GM12878 (cell line): ENCODE results near the gene BLOC1S6. TPM values are rescaled to one million over a fixed set of nuclear protein-coding genes. Genes with fewer than 3 reads are reported as not detected.
A peak's percentile ranks its signal among the peaks of the same experiment; 100 is the strongest.

Experiments used
- ATAC-seq: fragments of 200-7000 bp; cut with Tn5 transposase; 3 replicates; pipeline ENCODE4 v1.9.1; 2020; ENCODE audit warnings: mild to moderate bottlenecking, moderate library complexity
- BruUV-seq: library from RNA; stranded (reverse); fragments of 400-500 nt; replicated peaks from 2 replicates; lab custom pipeline; 2021; lab: Mats Ljungman, UMichigan
- CTCF ChIA-PET: fragments of 300-600 bp; sonication (Branson Sonifier 250); formaldehyde crosslinking; extraction: SDS; loops from one replicate; lab custom pipeline; 2021; ENCODE audit warnings: inconsistent platforms; lab: Yijun Ruan, JAX
- POLR2A ChIA-PET: fragments of 350-600 bp; formaldehyde crosslinking; extraction: SDS; loops from one replicate; lab custom pipeline; 2021; ENCODE audit warnings: inconsistent platforms; lab: Charles Lee
- RAD21 ChIA-PET: fragments of 300-600 bp; sonication (Branson Sonifier 250); formaldehyde crosslinking; loops from one replicate; lab custom pipeline; 2023; ENCODE audit warnings: antibody characterized with exemption; ENCODE audit not compliant: unreplicated experiment; lab: Charles Lee
- SMC1A ChIA-PET: fragments of 300-600 bp; sonication (Branson Sonifier 250); formaldehyde crosslinking; loops from one replicate; lab custom pipeline; 2023; ENCODE audit not compliant: unreplicated experiment, uncharacterized antibody; lab: Charles Lee
- DNase-seq: peaks from one replicate; pipeline ENCODE4 v3.0.0-alpha.2; 2011; ENCODE audit warnings: low read depth, low spot score
- FAIRE-seq: peaks from 3 replicates; lab custom pipeline; 2011; peaks lifted over from hg19 to GRCh38; lab: Jason Lieb, UNC
- H2AFZ ChIP-seq: 2 replicates; pipeline ENCODE4 v1.6.0; 2011; ENCODE audit warnings: low read depth, low read length, control low read depth; ENCODE audit not compliant: control insufficient read depth
- H3K27ac ChIP-seq: 2 replicates; pipeline ENCODE4 v1.5.1; 2011; ENCODE audit warnings: control low read depth; ENCODE audit not compliant: control insufficient read depth, insufficient read depth
- H3K27me3 ChIP-seq, 2 experiments: replicated peaks in 1 of 2; 2 replicates each; pipeline versions ENCODE4 v1.6.0 to v1.6.1; 2011; ENCODE audit warnings: low read length in 1 of 2; ENCODE audit not compliant: control insufficient read depth in 2 of 2, insufficient read depth in 2 of 2
- H3K36me3 ChIP-seq, 2 experiments: 2 replicates each; pipeline ENCODE4 v1.5.1; 2011; ENCODE audit warnings: low read length in 1 of 2; ENCODE audit not compliant: control insufficient read depth in 2 of 2, insufficient read depth in 2 of 2
- H3K4me1 ChIP-seq: 2 replicates; pipeline ENCODE4 v1.6.1; 2011; ENCODE audit warnings: mild to moderate bottlenecking, low read length, moderate library complexity, mixed read lengths; ENCODE audit not compliant: control insufficient read depth, insufficient read depth
- H3K4me2 ChIP-seq: 2 replicates; pipeline ENCODE4 v1.6.0; 2011; ENCODE audit warnings: control low read depth; ENCODE audit not compliant: control insufficient read depth, insufficient read depth
- H3K4me3 ChIP-seq: fragments of 200-600 bp; sonication (generic); 2 replicates; pipeline ENCODE4 v1.5.1; 2016
- H3K79me2 ChIP-seq: 2 replicates; pipeline ENCODE4 v1.6.0; 2011; ENCODE audit warnings: low read length; ENCODE audit not compliant: control insufficient read depth, insufficient read depth
- H3K9ac ChIP-seq: 2 replicates; pipeline ENCODE4 v1.8.0; 2011; ENCODE audit warnings: low read length, control low read depth, mixed read lengths; ENCODE audit not compliant: control insufficient read depth, insufficient read depth
- H3K9me3 ChIP-seq: replicated peaks from 3 replicates; pipeline ENCODE4 v1.5.1; 2011; ENCODE audit warnings: mild to moderate bottlenecking, low read length; ENCODE audit not compliant: control insufficient read depth, insufficient read depth
- H4K20me1 ChIP-seq: 2 replicates; pipeline ENCODE4 v1.6.0; 2011; ENCODE audit not compliant: control insufficient read depth, insufficient read depth
- CBFB ChIP-seq: IDR thresholded peaks from 2 replicates; pipeline ENCODE4 v1.6.1; 2016; ENCODE audit warnings: antibody characterized with exemption, low read depth
- GABPA ChIP-seq: IDR thresholded peaks from 2 replicates; pipeline ENCODE4 v1.6.1; 2014; ENCODE audit warnings: antibody characterized with exemption, low read depth, mild to moderate bottlenecking, inconsistent platforms
- HDAC6 ChIP-seq: fragments of 200-600 bp; sonication (generic); IDR thresholded peaks from one replicate; pipeline ENCODE4 v1.8.0; 2017; ENCODE audit warnings: antibody characterized with exemption; ENCODE audit not compliant: unreplicated experiment
- HSF1 ChIP-seq: fragments of 150-350 bp; IDR thresholded peaks from 2 replicates; pipeline ENCODE4 v1.6.1; 2014; ENCODE audit warnings: mild to moderate bottlenecking, low read depth, low read length
- MTA2 ChIP-seq: fragments of 450-650 bp; IDR thresholded peaks from 2 replicates; pipeline ENCODE4 v1.6.1; 2016; ENCODE audit warnings: low read depth, mild to moderate bottlenecking, moderate library complexity
- MYC ChIP-seq: IDR thresholded peaks from 2 replicates; pipeline ENCODE4 v1.6.1; 2011; ENCODE audit warnings: mild to moderate bottlenecking, low read length, moderate library complexity, inconsistent platforms; ENCODE audit not compliant: insufficient read depth, insufficient replicate concordance, insufficient read length, severe bottlenecking
- NFXL1 ChIP-seq: fragments of 450-650 bp; IDR thresholded peaks from 2 replicates; pipeline ENCODE4 v1.6.1; 2017; ENCODE audit warnings: antibody characterized with exemption, mild to moderate bottlenecking, borderline replicate concordance
- NR2C2 ChIP-seq: IDR thresholded peaks from 2 replicates; pipeline ENCODE4 v1.6.1; 2011; ENCODE audit warnings: borderline replicate concordance, low read depth; ENCODE audit not compliant: control insufficient read depth, insufficient read length
- NRF1 ChIP-seq: conservative IDR thresholded peaks from 2 replicates; pipeline ENCODE4 v1.6.1; 2011; ENCODE audit warnings: mild to moderate bottlenecking, low read depth, low read length, improper control_type of control experiment
- PAX8 ChIP-seq: fragments of 450-650 bp; IDR thresholded peaks from 2 replicates; pipeline ENCODE4 v1.6.1; 2017; ENCODE audit warnings: mild to moderate bottlenecking, moderate library complexity
- PBX3 ChIP-seq: IDR thresholded peaks from 2 replicates; pipeline ENCODE4 v1.6.1; 2011; ENCODE audit warnings: mild to moderate bottlenecking, low read depth, low read length, moderate library complexity; ENCODE audit not compliant: insufficient replicate concordance
- PKNOX1 ChIP-seq: fragments of 450-650 bp; IDR thresholded peaks from 2 replicates; pipeline ENCODE4 v1.6.1; 2016; ENCODE audit warnings: mild to moderate bottlenecking
- SMARCA5 ChIP-seq: fragments of 450-650 bp; IDR thresholded peaks from 2 replicates; pipeline ENCODE4 v1.6.1; 2017; ENCODE audit warnings: mild to moderate bottlenecking
- TBL1XR1 ChIP-seq: IDR thresholded peaks from 2 replicates; pipeline ENCODE4 v1.6.1; 2012; ENCODE audit warnings: low read depth, low read length, improper control_type of control experiment
- ZZZ3 ChIP-seq: IDR thresholded peaks from 2 replicates; pipeline ENCODE4 v1.6.1; 2011; ENCODE audit warnings: low read depth; ENCODE audit not compliant: control insufficient read depth, insufficient read length
- WGBS: methylation state at CpG from one replicate; pipeline ENCODE4 v1.1.6; 2016; ENCODE audit warnings: low lambda C conversion rate; ENCODE audit not compliant: insufficient replicate concordance, insufficient coverage; ENCODE audit errors: missing lambda C conversion rate; 5-methylcytosine and 5-hydroxymethylcytosine counted together
- in situ Hi-C: fragments of 300-500 bp; cut with MboI; formaldehyde crosslinking; loops from 9 replicates; pipeline ENCODE4 v1.14.3; 2018; ENCODE audit warnings: mixed read lengths
- intact Hi-C: fragments of 100-400 bp; cut with micrococcal nuclease; formaldehyde crosslinking; loops from one replicate; pipeline ENCODE4 v1.14.2; 2022; ENCODE audit not compliant: unreplicated experiment
- polyA plus RNA-seq, 11 experiments: library from polyadenylated mRNA; depleted of rRNA in 4 of 11; unstranded in 6 of 11; stranded (reverse) in 5 of 11; fragments of >200 nt; fragmentation: Nextera tagmentation in 4 of 11; fragmentation: Illumina TruSeq in 1 of 11; extraction: Ambion mirVana in 4 of 11; extraction: Trizol in 1 of 11; gene quantifications; 1 replicate in 1 of 11; 2 replicates in 10 of 11; pipeline versions ENCODE4 v1.2.1 to v1.2.3, GENCODE V29; 2011 to 2016; ENCODE audit warnings: inconsistent platforms in 2 of 11, missing spikeins in 2 of 11, low read depth in 1 of 11
- total RNA-seq, 4 experiments: library from RNA; depleted of rRNA in 3 of 4; stranded (reverse); fragments of >200 nt in 3 of 4; fragmentation: Illumina TruSeq in 1 of 4; extraction: Trizol in 1 of 4; gene quantifications; 2 replicates each; pipeline versions ENCODE4 v1.2.1 to v1.2.3, GENCODE V29; 2013 to 2021

BLOC1S6 gene
- total and polyA plus RNA-seq, 10 of the 15 experiments (the other 5 are each of a cell fraction or from before 2014, with no cell fraction given): 13.5 to 48.8 (median 32.7) TPM

GRCh38 chr15:45618813-45619212 is 31.6 kb downstream of the BLOC1S6 start (continued):
- TF ChIP-seq PBX3 (peak; percentile 19), NRF1 (no peak), HSF1 (no peak), PAX8 (no peak)

GRCh38 chr15:45628136-45628535 is 41.0 kb downstream of the BLOC1S6 start:
- ChIA-PET RAD21 (no interaction called here), SMC1A (interaction anchor here (1.0 to 1.3 kb wide), 2 partner anchors 9 to 14 kb away, joined by 3 to 4 read pairs; no protein-coding TSS in a partner anchor), CTCF (no interaction called here), POLR2A (interaction anchor here (0.7 kb wide), 1 partner anchor 9 kb away, joined by 5 read pairs; no protein-coding TSS in a partner anchor)
- FAIRE-seq: no peak
- H3K9me3 ChIP-seq: no peaks in the 10 kb centered on the region; the same call in 1 of the 3 replicates
- no peak overlapping the region for H3K27ac ChIP-seq
- H4K20me1 ChIP-seq: no peaks in the 10 kb centered on the region
- no TSS peak for BruUV-seq
- H3K4me2 ChIP-seq: no peak overlapping the region
- WGBS: 72% methylated on average over 7 of the region's 7 CpGs
- ATAC-seq: no peak
- no peak for DNase-seq
- no peak overlapping the region for H3K9ac ChIP-seq
- H2AFZ ChIP-seq: no peak overlapping the region
- TF ChIP-seq TBL1XR1: no peak
- TF ChIP-seq ZZZ3: no peak
- TF ChIP-seq MYC: no peak
- TF ChIP-seq PKNOX1: no peak
- no peak for TF ChIP-seq CBFB
- no peak for TF ChIP-seq GABPA
- no peak for TF ChIP-seq MTA2
- no peak for TF ChIP-seq HDAC6
- TF ChIP-seq SMARCA5: no peak
- TF ChIP-seq NR2C2: no peak
- no peak for TF ChIP-seq NFXL1
- in situ Hi-C loops: no loop called here
- H3K4me3 ChIP-seq: no peak overlapping the region
- no peaks in the 10 kb centered on the region for H3K36me3 ChIP-seq
- H3K27me3 ChIP-seq: no peaks in the 10 kb centered on the region
- no peaks in the 10 kb centered on the region for H3K79me2 ChIP-seq
- intact Hi-C loops: no loop called here
- H3K4me1 ChIP-seq: peaks cover 13% of the 10 kb centered on the region
